ENCODE data around the gene ARG2. TPM values are rescaled to one million over a fixed set of nuclear protein-coding genes. Genes with fewer than 3 reads are reported as not detected.

ARG2 gene
- total and polyA plus RNA-seq, 9 of the 15 experiments (the other 6 are each of a cell fraction or from before 2014, with no cell fraction given): 6.2 to 75.0 (median 17.8) TPM

DNA sequence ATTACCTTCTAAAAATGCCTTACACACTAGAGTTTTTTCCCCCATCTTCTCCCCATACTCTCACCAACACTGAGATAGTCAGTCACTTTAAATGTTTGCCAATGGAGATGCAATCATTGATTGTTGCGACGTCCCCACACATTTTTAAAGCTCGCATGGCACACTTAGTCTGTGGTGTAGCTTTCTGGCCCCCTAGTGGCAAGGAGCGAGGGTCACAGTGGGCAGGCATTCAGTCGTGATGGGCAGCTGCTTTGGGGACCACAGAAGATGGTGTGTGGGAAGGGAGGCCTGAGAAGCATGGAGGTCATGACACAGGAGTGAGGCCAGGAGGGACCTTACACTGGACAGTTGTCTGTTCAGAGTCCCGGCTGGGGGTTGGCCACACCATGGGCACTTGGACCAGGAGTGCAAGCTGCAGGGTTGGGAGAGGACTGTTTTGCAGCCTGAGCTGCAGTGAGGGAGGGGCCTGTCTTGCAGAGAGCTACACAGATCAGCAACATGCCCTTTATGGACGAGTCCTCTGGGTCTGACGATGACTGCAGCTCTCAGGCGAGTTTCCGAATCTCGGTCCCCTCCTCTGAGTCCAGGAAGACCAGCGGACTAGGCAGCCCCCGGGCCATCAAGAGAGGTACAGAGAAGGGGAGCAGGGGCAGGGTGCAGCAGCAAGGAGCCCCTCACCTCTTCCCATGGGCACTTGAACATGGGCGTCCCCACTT is 48.3 kb upstream of the ARG2 start (continued):
- TF ChIP-seq FOXK2 (conservative IDR thresholded peaks at IDR 0.05 in 1 of 2, IDR thresholded peaks at IDR 0.05 in 1 of 2; ENCODE audit: low read depth in 2 of 2) (no peak), HNRNPUL1 (IDR thresholded peaks at IDR 0.05; ENCODE audit: low read length) (no peak), NFYB (IDR thresholded peaks at IDR 0.05; ENCODE audit: extremely low read depth, insufficient read length) (no peak), STAG1 (CRISPR knock-in tag; IDR thresholded peaks at IDR 0.05; ENCODE audit: borderline replicate concordance) (peak; percentile 30; the same call in 1 of the 2 replicates), MTA1 (IDR thresholded peaks at IDR 0.05; ENCODE audit: borderline replicate concordance) (no peak), POLR2B (IDR thresholded peaks at IDR 0.05; ENCODE audit: low read depth, partially characterized antibody) (no peak), RNF2 (IDR thresholded peaks at IDR 0.05) (no peak), KHSRP (IDR thresholded peaks at IDR 0.05) (no peak)
- TF ChIP-seq, protein P1, sequence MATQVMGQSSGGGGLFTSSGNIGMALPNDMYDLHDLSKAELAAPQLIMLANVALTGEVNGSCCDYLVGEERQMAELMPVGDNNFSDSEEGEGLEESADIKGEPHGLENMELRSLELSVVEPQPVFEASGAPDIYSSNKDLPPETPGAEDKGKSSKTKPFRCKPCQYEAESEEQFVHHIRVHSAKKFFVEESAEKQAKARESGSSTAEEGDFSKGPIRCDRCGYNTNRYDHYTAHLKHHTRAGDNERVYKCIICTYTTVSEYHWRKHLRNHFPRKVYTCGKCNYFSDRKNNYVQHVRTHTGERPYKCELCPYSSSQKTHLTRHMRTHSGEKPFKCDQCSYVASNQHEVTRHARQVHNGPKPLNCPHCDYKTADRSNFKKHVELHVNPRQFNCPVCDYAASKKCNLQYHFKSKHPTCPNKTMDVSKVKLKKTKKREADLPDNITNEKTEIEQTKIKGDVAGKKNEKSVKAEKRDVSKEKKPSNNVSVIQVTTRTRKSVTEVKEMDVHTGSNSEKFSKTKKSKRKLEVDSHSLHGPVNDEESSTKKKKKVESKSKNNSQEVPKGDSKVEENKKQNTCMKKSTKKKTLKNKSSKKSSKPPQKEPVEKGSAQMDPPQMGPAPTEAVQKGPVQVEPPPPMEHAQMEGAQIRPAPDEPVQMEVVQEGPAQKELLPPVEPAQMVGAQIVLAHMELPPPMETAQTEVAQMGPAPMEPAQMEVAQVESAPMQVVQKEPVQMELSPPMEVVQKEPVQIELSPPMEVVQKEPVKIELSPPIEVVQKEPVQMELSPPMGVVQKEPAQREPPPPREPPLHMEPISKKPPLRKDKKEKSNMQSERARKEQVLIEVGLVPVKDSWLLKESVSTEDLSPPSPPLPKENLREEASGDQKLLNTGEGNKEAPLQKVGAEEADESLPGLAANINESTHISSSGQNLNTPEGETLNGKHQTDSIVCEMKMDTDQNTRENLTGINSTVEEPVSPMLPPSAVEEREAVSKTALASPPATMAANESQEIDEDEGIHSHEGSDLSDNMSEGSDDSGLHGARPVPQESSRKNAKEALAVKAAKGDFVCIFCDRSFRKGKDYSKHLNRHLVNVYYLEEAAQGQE (IDR thresholded peaks at IDR 0.05; ENCODE audit: borderline replicate concordance): peak; percentile 71; the same call in 1 of the 2 replicates
- TF ChIP-seq, protein P1 (CRISPR knock-in tag; IDR thresholded peaks at IDR 0.05; ENCODE audit: low read depth): no peak
- TF ChIP-seq, protein P2, sequence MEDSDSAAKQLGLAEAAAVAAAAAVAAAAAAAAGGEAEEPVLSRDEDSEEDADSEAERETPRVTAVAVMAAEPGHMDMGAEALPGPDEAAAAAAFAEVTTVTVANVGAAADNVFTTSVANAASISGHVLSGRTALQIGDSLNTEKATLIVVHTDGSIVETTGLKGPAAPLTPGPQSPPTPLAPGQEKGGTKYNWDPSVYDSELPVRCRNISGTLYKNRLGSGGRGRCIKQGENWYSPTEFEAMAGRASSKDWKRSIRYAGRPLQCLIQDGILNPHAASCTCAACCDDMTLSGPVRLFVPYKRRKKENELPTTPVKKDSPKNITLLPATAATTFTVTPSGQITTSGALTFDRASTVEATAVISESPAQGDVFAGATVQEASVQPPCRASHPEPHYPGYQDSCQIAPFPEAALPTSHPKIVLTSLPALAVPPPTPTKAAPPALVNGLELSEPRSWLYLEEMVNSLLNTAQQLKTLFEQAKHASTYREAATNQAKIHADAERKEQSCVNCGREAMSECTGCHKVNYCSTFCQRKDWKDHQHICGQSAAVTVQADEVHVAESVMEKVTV (CRISPR knock-in tag; IDR thresholded peaks at IDR 0.05): peak; percentile 60
- TF ChIP-seq, protein P3, sequence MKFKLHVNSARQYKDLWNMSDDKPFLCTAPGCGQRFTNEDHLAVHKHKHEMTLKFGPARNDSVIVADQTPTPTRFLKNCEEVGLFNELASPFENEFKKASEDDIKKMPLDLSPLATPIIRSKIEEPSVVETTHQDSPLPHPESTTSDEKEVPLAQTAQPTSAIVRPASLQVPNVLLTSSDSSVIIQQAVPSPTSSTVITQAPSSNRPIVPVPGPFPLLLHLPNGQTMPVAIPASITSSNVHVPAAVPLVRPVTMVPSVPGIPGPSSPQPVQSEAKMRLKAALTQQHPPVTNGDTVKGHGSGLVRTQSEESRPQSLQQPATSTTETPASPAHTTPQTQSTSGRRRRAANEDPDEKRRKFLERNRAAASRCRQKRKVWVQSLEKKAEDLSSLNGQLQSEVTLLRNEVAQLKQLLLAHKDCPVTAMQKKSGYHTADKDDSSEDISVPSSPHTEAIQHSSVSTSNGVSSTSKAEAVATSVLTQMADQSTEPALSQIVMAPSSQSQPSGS (CRISPR knock-in tag; IDR thresholded peaks at IDR 0.05): no peak
- TF ChIP-seq, protein P4, sequence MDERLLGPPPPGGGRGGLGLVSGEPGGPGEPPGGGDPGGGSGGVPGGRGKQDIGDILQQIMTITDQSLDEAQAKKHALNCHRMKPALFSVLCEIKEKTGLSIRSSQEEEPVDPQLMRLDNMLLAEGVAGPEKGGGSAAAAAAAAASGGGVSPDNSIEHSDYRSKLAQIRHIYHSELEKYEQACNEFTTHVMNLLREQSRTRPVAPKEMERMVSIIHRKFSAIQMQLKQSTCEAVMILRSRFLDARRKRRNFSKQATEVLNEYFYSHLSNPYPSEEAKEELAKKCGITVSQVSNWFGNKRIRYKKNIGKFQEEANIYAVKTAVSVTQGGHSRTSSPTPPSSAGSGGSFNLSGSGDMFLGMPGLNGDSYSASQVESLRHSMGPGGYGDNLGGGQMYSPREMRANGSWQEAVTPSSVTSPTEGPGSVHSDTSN (CRISPR knock-in tag; IDR thresholded peaks at IDR 0.05; ENCODE audit: low read depth): no peak
- TF ChIP-seq, protein P4 (tag; conservative IDR thresholded peaks at IDR 0.05; ENCODE audit: low read depth): peak; percentile 44
